HG03575 (cell line): ENCODE results near the gene KLRG1.

ENCODE experiments used
- ATAC-seq: cut with Tn5 transposase; IDR thresholded peaks from one replicate; pipeline ENCODE4 v1.9.1; 2021; ENCODE audit not compliant: unreplicated experiment, insufficient number of reproducible peaks, low FRiP score; ENCODE audit errors: extremely low read depth

The KLRG1 gene

DNA sequence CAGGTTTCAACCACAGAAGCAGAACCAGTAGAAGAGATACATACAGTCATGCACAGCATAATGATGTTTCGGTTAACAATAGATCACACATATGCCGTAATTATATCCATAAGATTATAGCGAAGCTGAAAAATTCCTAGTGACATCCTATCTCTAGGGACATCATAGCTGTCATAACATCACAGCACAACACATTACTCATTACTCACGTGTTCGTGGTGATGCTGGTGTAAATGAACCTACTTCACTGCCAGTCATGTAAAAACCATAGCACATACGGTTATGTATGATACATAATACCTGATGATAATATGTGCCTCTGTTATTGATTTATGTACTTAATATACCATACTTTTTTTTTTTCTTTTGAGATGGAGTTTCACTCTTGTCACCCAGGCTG, 44.7 kb downstream of the KLRG1 start:
- no peak for ATAC-seq

DNA sequence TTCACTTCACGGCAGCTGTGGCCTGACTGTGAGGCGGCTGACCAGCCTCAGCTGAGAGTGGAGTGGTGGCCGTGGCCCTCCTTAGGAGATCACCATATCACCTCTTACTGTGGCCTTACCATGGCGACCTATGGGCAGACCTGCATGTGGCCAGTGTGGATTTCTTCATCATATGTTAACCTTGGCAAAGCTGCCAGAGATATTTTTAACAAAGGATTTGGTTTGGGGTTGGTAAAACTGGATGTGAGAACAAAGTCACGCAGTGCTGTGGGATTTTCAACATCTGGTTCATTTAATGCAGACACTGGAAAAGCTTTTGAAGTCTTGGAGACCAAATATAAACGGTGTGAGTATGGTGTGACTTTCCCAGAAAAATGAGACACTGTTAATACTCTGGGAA, 46.9 kb downstream of the KLRG1 start:
- ATAC-seq, result no peak

- ATAC-seq, result no peak
These were observed 48.1 kb downstream of the KLRG1 start for GRCh38 chr12:9037431-9037830.

- no peak for ATAC-seq
These were observed 50.1 kb downstream of the KLRG1 start for GRCh38 chr12:9039397-9039977.

GRCh38 chr12:9040484-9041186, 51.3 kb downstream of the KLRG1 start:
- ATAC-seq, result no peak

GRCh38 chr12:9041321-9041720, 52.0 kb downstream of the KLRG1 start:
- ATAC-seq, result no peak

- no peak for ATAC-seq
These were observed 54.4 kb downstream of the KLRG1 start for GRCh38 chr12:9043766-9044165.

- no peak for ATAC-seq
These were observed 57.8 kb downstream of the KLRG1 start for GRCh38 chr12:9047105-9047504.

DNA sequence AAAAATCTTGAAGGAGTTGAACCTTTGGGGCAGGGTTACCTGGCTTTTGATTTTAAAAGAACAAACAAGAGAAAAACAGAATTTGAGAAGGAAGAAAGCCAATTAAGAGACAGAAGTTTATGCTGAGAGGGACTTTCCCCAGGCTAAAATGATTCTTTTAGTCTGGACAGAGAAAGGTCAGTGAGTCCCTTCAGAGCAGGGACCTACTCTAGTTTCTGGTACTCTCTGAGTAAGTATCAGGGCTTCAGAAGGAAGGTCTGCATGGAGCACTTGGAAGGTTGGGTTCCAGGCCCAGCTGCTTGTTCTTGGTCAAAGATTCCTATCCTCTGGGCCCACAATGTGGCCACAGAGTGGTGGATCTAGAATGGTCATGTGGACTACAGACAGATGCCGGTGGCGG, 59.6 kb downstream of the KLRG1 start:
- ATAC-seq, result no peak

- ATAC-seq, result no peak
These were observed 60.3 kb downstream of the KLRG1 start for GRCh38 chr12:9049520-9050133.

DNA sequence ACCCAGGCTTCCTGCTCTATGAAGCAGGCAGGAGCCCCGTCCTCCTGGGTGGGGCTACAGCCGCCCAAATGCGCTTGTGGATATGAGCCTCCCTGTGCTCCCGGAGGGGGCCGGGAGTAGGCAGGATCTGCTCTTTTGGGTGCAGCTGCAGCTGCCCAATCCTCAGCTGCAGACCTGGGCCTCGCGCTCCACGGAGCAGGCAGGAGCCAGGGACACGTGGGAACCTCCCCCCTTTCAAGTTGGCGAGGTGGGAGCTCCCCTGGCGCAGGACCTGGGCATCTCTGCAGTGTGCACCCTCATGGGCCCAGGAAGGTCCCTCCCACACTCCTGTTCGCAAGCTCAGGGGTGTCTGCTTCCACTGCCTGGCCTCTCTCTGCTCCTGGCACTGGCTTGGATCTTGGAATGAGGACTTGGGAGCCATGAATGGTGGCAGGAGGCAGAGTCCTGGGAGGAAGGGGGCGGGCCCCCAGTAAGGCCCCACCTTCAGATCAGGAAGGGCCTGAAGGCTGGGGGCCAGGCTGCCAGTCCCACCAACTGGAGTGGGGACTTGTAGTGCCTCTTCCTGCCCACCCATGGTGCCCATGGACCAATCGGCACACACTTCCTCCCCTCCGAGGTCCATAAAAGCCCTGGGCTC, 61.3 kb downstream of the KLRG1 start:
- no peak for ATAC-seq

DNA sequence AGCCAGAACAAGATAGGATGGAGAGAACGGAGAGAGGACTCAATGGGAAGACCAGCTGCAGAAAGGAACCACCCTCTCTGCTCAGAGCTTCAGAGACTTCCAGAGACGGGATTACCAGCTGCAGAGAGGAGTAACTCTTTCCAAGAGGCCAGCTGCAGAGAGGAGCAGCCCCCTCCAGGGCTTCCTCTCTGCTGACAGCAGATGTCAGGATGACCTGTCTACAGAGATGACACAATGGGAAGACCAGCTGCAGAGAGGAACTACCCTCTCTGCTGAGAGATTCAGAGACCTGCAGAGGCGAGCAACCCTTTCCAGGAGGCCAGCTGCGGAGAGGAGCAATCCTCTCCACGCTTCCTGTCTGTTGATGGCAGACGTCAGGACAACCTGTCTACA, 61.8 kb downstream of the KLRG1 start:
- no peak for ATAC-seq

DNA sequence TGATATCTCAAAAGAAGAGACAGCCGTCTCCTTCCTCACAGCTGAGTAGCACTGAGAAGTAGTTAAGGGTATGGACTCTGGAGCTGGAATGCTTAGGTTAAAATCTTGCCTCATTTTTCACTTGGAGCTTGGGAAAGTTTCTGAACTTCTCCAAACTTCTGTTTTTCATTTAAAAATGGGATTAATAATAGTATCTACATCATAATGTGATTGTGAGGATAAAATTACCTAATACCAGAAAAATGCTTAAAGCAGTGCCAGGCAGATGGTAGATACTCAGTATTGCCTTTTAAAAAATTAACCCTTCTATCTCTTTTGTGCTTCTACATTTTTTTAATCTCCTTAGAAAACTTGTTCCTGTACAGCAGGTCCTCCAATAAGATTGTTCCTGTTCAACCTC, 63.3 kb downstream of the KLRG1 start:
- ATAC-seq, result no peak
